Neural progenitor cell (in vitro differentiated cells): ENCODE data around the gene TRAF5.

ENCODE experiments used
- EZH2 ChIP-seq: fragments of 200-600 bp; sonication (generic); IDR thresholded peaks from 2 replicates; pipeline ENCODE4 v1.6.1; 2017; ENCODE audit warnings: antibody characterized with exemption, mild to moderate bottlenecking, moderate library complexity
- EZH2phosphoT487 ChIP-seq: fragments of 200-600 bp; sonication (generic); IDR thresholded peaks from 2 replicates; pipeline ENCODE4 v1.6.1; 2017; ENCODE audit warnings: antibody characterized with exemption
- TF ChIP-seq, protein P1 (sequence below): fragments of 200-600 bp; sonication (generic); IDR thresholded peaks from 2 replicates; pipeline ENCODE4 v1.5.1; 2017; ENCODE audit warnings: antibody characterized with exemption, mild to moderate bottlenecking

DNA sequence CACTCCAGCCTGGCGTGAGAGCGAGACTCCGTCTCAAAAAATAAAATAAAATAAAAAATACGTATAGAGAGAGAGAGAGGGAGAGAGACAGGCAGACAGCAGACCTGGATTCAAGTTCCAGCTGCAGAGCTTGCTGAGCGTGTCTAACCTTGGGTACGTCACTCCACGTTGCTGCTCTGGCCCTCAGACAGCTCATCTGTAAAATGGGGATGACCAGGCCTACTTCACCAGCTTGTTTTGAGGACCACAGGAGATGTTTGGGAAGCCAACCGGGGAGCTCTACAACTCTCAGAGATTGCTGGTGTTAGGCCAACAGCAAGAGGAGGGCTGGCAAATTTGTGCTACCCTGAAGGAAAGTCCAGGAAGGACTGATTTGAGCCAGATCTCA is 499 bp upstream of the TRAF5 start:
- TF ChIP-seq, protein P1, sequence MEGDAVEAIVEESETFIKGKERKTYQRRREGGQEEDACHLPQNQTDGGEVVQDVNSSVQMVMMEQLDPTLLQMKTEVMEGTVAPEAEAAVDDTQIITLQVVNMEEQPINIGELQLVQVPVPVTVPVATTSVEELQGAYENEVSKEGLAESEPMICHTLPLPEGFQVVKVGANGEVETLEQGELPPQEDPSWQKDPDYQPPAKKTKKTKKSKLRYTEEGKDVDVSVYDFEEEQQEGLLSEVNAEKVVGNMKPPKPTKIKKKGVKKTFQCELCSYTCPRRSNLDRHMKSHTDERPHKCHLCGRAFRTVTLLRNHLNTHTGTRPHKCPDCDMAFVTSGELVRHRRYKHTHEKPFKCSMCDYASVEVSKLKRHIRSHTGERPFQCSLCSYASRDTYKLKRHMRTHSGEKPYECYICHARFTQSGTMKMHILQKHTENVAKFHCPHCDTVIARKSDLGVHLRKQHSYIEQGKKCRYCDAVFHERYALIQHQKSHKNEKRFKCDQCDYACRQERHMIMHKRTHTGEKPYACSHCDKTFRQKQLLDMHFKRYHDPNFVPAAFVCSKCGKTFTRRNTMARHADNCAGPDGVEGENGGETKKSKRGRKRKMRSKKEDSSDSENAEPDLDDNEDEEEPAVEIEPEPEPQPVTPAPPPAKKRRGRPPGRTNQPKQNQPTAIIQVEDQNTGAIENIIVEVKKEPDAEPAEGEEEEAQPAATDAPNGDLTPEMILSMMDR, result no peak
- TF ChIP-seq EZH2 (no peak), EZH2phosphoT487 (no peak)
